Endothelial cell (in vitro differentiated cells): ENCODE data around the gene FNDC5. TPM values are rescaled to one million over a fixed set of nuclear protein-coding genes. Genes with fewer than 3 reads are reported as not detected.

Experiments used
- DNase-seq: peaks from one replicate; pipeline ENCODE4 v3.0.0; 2021; ENCODE audit warnings: low spot score
- H3K27ac Mint-ChIP-seq: one replicate; pipeline ENCODE4 v1.8.0; 2021; ENCODE audit warnings: mixed read lengths, inconsistent platforms; ENCODE audit not compliant: unreplicated experiment
- H3K27me3 Mint-ChIP-seq: one replicate; pipeline ENCODE4 v1.8.0; 2021; ENCODE audit warnings: mild to moderate bottlenecking, moderate library complexity, mixed read lengths, inconsistent platforms; ENCODE audit not compliant: unreplicated experiment
- H3K36me3 Mint-ChIP-seq: one replicate; pipeline ENCODE4 v1.8.0; 2021; ENCODE audit warnings: mild to moderate bottlenecking, low read depth, mixed read lengths, inconsistent platforms; ENCODE audit not compliant: unreplicated experiment
- H3K4me1 Mint-ChIP-seq: one replicate; pipeline ENCODE4 v1.8.0; 2021; ENCODE audit warnings: mild to moderate bottlenecking, mixed read lengths, inconsistent platforms; ENCODE audit not compliant: unreplicated experiment
- H3K4me3 Mint-ChIP-seq: one replicate; pipeline ENCODE4 v1.8.0; 2021; ENCODE audit warnings: mild to moderate bottlenecking, mixed read lengths, inconsistent platforms; ENCODE audit not compliant: unreplicated experiment
- H3K9me3 Mint-ChIP-seq: one replicate; pipeline ENCODE4 v1.8.0; 2021; ENCODE audit warnings: mixed read lengths, inconsistent platforms; ENCODE audit not compliant: unreplicated experiment
- total RNA-seq: library from RNA; stranded (reverse); fragmentation: NEBNext Ultra II Directional; extraction: Animal tissue kit (Norgen Biotek cat#: 25700); gene quantifications from one replicate; pipeline ENCODE4 v1.2.1, GENCODE V29; 2021; ENCODE audit not compliant: unreplicated experiment
- TF ChIP-seq, protein P1 (sequence below): fragments of 200-600 bp; sonication (generic); IDR thresholded peaks from one replicate; pipeline ENCODE4 v1.5.0; 2021; ENCODE audit warnings: antibody characterized with exemption; ENCODE audit not compliant: unreplicated experiment

FNDC5 gene
- total RNA-seq, 1 donor from 2014 or later = 5.5 TPM

DNA sequence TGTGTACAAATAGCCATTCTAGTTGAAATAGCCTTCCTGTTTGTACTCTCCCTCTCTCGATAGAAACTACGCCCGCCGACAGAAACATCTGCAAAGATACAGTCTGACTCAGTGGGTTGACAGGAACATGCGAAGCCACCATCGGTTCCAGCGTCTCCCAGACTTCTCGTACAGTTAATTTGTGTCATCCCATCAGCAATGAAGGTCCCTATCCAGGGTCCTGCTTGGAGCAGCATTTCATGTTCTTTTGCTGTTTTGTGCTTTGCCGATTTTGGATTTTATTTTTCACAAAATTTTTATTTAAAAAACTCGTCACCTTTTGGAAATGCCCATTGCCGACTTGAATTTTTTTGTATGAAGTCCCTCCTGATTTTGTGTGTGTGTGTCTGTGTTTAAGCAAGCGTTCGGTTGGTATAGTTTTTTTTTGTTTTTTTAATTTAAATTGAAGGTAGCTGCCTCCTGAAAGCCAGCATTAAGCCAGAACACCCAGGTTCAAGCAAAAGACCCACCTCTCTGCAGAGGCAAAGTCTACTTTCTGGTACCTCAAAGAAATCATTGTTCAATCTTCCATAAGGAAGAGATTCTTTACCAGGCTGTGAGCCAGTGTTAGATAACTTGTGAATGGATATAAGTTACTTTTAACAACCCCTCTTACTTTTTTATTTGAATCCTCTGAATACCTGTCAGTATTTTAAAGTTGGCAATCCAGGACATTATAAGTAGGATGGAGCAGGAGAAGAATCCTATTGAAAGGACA is 14.7 kb downstream of the FNDC5 start:
- Mint-ChIP-seq H3K4me1 (peaks cover 12% of the 10 kb centered on the region), H3K36me3 (no peaks in the 10 kb centered on the region), H3K27ac (no peak overlapping the region)

DNA sequence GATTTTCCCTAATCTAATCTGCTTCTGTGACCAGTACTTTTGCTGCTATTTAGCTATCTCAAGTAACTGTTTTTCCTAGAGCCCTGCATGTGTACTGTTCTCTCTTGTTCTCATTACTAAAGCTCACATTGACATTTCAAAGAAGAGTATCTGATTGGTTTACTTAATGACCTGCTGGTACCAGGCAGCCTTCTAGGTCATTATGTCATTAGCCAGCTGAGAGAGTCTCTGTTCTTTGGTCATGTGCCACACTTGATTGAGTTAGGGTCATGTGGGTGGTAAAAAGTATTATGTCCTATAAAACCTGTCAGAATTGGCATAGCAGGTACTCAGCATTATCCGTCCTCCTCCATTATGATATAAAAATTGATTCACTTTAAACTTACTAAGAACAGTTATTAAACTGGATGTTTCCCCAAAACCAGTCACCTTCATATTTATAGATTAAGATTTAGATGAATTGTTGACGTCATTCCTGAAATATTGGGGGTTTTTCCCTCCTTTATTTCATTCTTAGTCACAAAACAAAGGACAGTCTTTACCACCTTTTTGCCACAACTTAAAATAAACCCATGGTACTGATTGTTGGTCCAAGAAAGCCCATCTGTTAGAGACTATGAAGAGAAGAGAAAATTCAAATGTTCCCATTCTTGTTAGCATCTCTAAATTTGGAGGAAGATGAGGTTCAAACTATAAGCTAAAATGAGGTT is 22.2 kb downstream of the FNDC5 start:
- no peak overlapping the region for H3K4me3 Mint-ChIP-seq
- DNase-seq = no peak
- no peaks in the 10 kb centered on the region for H3K4me1 Mint-ChIP-seq
- no peaks in the 10 kb centered on the region for H3K27me3 Mint-ChIP-seq
- H3K9me3 Mint-ChIP-seq = no peaks in the 10 kb centered on the region
- H3K27ac Mint-ChIP-seq = no peak overlapping the region
- TF ChIP-seq, protein P1, sequence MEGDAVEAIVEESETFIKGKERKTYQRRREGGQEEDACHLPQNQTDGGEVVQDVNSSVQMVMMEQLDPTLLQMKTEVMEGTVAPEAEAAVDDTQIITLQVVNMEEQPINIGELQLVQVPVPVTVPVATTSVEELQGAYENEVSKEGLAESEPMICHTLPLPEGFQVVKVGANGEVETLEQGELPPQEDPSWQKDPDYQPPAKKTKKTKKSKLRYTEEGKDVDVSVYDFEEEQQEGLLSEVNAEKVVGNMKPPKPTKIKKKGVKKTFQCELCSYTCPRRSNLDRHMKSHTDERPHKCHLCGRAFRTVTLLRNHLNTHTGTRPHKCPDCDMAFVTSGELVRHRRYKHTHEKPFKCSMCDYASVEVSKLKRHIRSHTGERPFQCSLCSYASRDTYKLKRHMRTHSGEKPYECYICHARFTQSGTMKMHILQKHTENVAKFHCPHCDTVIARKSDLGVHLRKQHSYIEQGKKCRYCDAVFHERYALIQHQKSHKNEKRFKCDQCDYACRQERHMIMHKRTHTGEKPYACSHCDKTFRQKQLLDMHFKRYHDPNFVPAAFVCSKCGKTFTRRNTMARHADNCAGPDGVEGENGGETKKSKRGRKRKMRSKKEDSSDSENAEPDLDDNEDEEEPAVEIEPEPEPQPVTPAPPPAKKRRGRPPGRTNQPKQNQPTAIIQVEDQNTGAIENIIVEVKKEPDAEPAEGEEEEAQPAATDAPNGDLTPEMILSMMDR = no peak
- peaks cover 5% of the 10 kb centered on the region for H3K36me3 Mint-ChIP-seq

More for the DNA sequence above, 14.7 kb downstream of the FNDC5 start:
- H3K9me3 Mint-ChIP-seq = no peaks in the 10 kb centered on the region
- TF ChIP-seq, protein P1 = no peak
- no peak for DNase-seq
- no peak overlapping the region for H3K4me3 Mint-ChIP-seq
- no peaks in the 10 kb centered on the region for H3K27me3 Mint-ChIP-seq

- Mint-ChIP-seq H3K4me1 (no peaks in the 10 kb centered on the region), H3K27ac (no peak overlapping the region), H3K27me3 (no peaks in the 10 kb centered on the region), H3K9me3 (no peaks in the 10 kb centered on the region), H3K4me3 (no peak overlapping the region), H3K36me3 (peaks cover 11% of the 10 kb centered on the region)
- TF ChIP-seq, protein P1 = no peak
- DNase-seq = no peak
These were observed 38.8 kb downstream of the FNDC5 start for GRCh38 chr1:32831878-32832277.

DNA sequence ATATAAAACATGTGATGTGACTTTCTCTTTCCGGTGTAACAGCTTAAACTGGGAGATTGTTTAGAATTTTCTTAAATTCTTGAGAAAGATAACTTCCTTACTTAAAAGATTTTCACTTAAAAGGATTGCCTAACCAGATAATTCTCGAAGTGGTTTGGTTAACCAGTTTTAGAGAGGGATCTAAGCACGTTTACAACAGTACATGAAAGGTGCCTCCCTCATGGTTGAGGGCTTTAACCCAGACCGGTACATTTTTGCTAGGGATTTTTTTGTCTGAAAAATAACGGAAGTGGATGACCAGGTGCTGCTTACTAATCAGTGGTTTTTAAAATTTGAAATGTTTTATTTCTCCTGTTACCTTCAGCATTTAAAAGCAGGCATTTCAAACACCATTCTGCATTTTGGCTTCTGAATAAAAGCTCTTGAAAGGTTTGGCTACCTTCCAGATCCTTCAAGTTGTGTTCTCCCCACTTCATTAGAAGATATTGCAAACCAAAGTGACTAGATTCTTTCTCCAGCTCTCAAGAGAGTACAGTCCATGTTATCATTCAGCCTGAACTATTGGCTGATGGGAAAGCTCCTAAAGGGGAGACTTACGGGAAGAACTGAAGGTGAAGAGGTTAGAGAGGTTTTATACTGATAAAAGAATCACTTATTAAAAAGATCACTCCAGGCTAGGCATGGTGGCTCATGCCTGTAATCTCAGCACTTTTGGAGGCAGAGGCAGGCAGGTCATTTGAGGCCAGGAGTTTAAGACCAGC is 40.4 kb downstream of the FNDC5 start:
- Mint-ChIP-seq H3K27ac (no peak overlapping the region), H3K36me3 (peaks cover 17% of the 10 kb centered on the region), H3K27me3 (no peaks in the 10 kb centered on the region), H3K4me3 (no peak overlapping the region), H3K9me3 (no peaks in the 10 kb centered on the region), H3K4me1 (no peaks in the 10 kb centered on the region)
- TF ChIP-seq, protein P1 = no peak
- DNase-seq = no peak
